Ovary (tissue), 9 donors: ENCODE measurements around the gene DENND4B. TPM values are rescaled to one million over a fixed set of nuclear protein-coding genes. Genes with fewer than 3 reads are reported as not detected.

ENCODE experiments used
- DNase-seq, 5 donors: peaks; one replicate each; pipeline ENCODE4 v3.0.0-alpha.2; 2019 to 2020
- H3K27ac ChIP-seq, 2 donors: fragments of 200-600 bp; one replicate each; pipeline versions ENCODE4 v1.5.1 to v1.8.0; 2019 to 2022
- H3K27me3 ChIP-seq: fragments of 200-600 bp; one replicate; pipeline ENCODE4 v1.8.0; 2022
- H3K36me3 ChIP-seq: fragments of 200-600 bp; sonication (generic); one replicate; pipeline ENCODE4 v1.5.1; 2019
- H3K4me1 ChIP-seq: one replicate; pipeline ENCODE4 v1.8.1; 2013; ENCODE audit warnings: mild to moderate bottlenecking, moderate library complexity; ENCODE audit not compliant: insufficient read depth
- H3K4me3 ChIP-seq: fragments of 200-600 bp; sonication (generic); one replicate; pipeline ENCODE4 v1.5.1; 2017
- H3K9me3 ChIP-seq, 2 donors: fragments of 200-600 bp in 1 of 2; sonication (generic) in 1 of 2; one replicate each; pipeline versions ENCODE4 v1.5.1 to v1.8.1; 2013 to 2019; ENCODE audit warnings: mild to moderate bottlenecking in 1 of 2, moderate library complexity in 1 of 2
- CTCF ChIP-seq, 3 donors: fragments of 450-650 bp in 2 of 3; fragments of 200-600 bp in 1 of 3; IDR thresholded peaks; one replicate each; pipeline versions ENCODE4 v1.5.1 to v1.8.0; 2016 to 2022; ENCODE audit warnings: antibody characterized with exemption in 3 of 3, mild to moderate bottlenecking in 1 of 3
- EP300 ChIP-seq: sonication (generic); formaldehyde crosslinking; IDR thresholded peaks from one replicate; pipeline ENCODE4 v1.6.1; 2017; ENCODE audit warnings: antibody characterized with exemption
- POLR2A ChIP-seq: fragments of 450-650 bp; IDR thresholded peaks from one replicate; pipeline ENCODE4 v1.6.1; 2017; ENCODE audit warnings: antibody characterized with exemption, mild to moderate bottlenecking, moderate library complexity
- WGBS, 3 donors: extraction: QIAGEN DNeasy Blood & Tissue Kit in 1 of 3; methylation state at CpG; one replicate each; pipeline versions ENCODE4 v1.1.5 to v1.1.7; 2013 to 2017; 5-methylcytosine and 5-hydroxymethylcytosine counted together
- intact Hi-C, 4 donors: fragments of 100-400 bp; cut with DNase I; formaldehyde crosslinking; loops; one replicate each; pipeline versions ENCODE4 v1.11.0 to v1.15.1; 2022 to 2023
- polyA plus RNA-seq, 2 donors: library from polyadenylated mRNA; stranded (reverse); fragments of 200-250 nt in 1 of 2; fragments of 350-450 nt in 1 of 2; fragmentation: Illumina TruSeq in 1 of 2; extraction: RNeasy Lipid Tissue Mini Kit (QIAGEN cat#74804) in 1 of 2; gene quantifications; one replicate each; pipeline ENCODE4 v1.2.3, GENCODE V29; 2013 to 2014
- total RNA-seq, 7 donors: library from RNA; depleted of rRNA in 2 of 7; stranded (reverse); fragments of >200 nt in 2 of 7; fragmentation: NEBNext Ultra II Directional in 3 of 7; extraction: Animal tissue kit (Norgen Biotek cat#: 25700) in 3 of 7; gene quantifications; one replicate each; pipeline versions ENCODE4 v1.1.0 to v1.2.4, GENCODE V29; 2016 to 2023
- donor health status: DM: no; HTN: no; CAD: no; lungs with moderate emphysema.
- donor health status: DM: no; HTN: no; CAD: no.
- donor health status: Bipolar disorder and iron deficiency.
- donor health status: DM: yes; HTN: yes; CAD: no.
- donor health status: DM: no; HTN: no; CAD: no.
- donor health status: DM: yes; HTN: yes; CAD: no.

The DENND4B gene
- total and polyA plus RNA-seq, 9 donors = 20.9 to 83.1 (median 42.1) TPM

- Histone ChIP-seq H3K27me3 (no peaks in the 10 kb centered on the region), H3K27ac (peak overlapping the region; percentile 56 to 95), H3K4me1 (peaks cover 24% of the 10 kb centered on the region), H3K4me3 (peak overlapping the region; percentile 91), H3K36me3 (no peaks in the 10 kb centered on the region), H3K9me3 (no peaks in the 10 kb centered on the region)
- intact Hi-C loops = loop anchor here in 1 of 4 donors (10.0 kb wide), 1 partner anchor 408 kb away; no protein-coding TSS in a partner anchor
- 31 to 35% (median 34%) methylated on average over 16 of the region's 16 CpGs for WGBS, 3 donors
- DNase-seq = peak in 1 of 5 donors; percentile 55
- TF ChIP-seq EP300 (no peak), CTCF (IDR thresholded peaks at IDR 0.05) (no peak), POLR2A (no peak)
Observed at GRCh38 chr1:153962088-153963029, 15.8 kb upstream of the DENND4B start.

DNA sequence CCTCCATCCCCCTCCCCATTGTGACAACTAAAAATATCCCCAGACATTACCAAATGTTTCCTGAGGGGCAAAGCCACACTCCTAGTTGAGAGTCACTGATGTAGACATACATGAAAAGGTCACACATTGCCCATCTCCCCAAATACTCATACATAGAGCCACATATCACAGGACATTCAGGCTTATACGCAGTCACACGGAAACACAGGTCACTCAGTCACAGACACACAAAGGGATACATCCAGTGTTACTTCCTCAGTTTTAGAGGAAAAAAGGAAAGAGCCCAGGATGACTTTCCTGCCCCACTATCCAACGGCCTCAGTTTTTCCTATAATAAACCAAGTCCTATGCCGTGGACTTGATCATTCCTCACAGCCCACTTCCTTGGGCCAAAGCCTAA is 14.9 kb upstream of the DENND4B start:
- H3K27me3 ChIP-seq = no peaks in the 10 kb centered on the region
- H3K4me1 ChIP-seq = peaks cover 32% of the 10 kb centered on the region
- intact Hi-C loops = loop anchor here in 1 of 4 donors (10.0 kb wide), 1 partner anchor 407 kb away; no protein-coding TSS in a partner anchor
- H3K4me3 ChIP-seq = no peak overlapping the region
- no peaks in the 10 kb centered on the region for H3K36me3 ChIP-seq
- DNase-seq = no peak
- no peak overlapping the region for H3K27ac ChIP-seq
- no peaks in the 10 kb centered on the region for H3K9me3 ChIP-seq
- TF ChIP-seq POLR2A (no peak), CTCF (IDR thresholded peaks at IDR 0.05) (no peak), EP300 (no peak)
- 57 to 80% (median 58%) methylated on average over 4 of the region's 4 CpGs for WGBS, 3 donors

DNA sequence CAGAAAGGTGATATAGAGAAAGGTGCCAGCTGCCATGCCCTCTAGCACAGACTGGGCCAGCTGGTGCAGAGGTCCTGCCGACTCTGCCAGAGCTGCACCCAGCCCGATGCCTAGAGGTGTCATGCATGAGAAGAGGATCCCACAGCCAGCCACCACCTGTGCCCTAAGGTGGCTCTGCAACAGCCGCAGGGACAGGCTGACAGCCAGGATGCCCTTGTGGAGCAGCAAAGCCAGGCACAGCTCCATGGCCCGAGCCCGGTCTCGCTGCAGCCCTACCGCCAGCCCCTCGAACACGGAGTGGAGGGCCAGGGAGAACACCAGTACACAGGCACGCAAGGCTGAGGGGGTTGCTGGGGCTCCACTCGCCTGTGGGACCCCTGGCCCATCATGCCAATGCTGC is 13.7 kb upstream of the DENND4B start:
- Histone ChIP-seq H3K4me1 (peaks cover 35% of the 10 kb centered on the region), H3K36me3 (no peaks in the 10 kb centered on the region), H3K9me3 (no peaks in the 10 kb centered on the region), H3K27me3 (no peaks in the 10 kb centered on the region), H3K27ac (no peak overlapping the region), H3K4me3 (no peak overlapping the region)
- TF ChIP-seq EP300 (no peak), CTCF (IDR thresholded peaks at IDR 0.05) (no peak), POLR2A (no peak)
- intact Hi-C loops = loop anchor here in 1 of 4 donors (10.0 kb wide), 1 partner anchor 405 kb away; no protein-coding TSS in a partner anchor
- WGBS, 3 donors = 81 to 91% (median 81%) methylated on average over 9 to 11 of the region's 11 CpGs
- DNase-seq = no peak

DNA sequence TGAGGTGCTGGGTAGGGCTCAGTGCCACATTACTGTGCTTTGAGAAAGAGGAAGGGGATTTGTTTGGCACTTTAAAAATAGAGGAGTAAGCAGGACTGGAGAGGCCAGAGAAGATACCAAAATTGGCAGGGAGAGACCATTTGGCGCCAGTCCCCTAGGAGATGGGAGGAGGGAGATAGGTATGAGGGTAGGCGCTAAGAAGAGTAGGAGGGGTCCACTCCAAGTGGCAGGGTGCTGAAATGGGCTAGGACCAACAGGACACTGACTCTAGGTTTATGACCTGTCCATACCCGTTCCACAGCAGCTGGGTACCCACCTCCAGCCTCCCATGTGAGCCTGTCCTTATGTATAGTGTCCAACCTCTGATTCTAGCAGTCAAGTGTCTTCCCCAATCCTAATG is 12.9 kb upstream of the DENND4B start:
- WGBS, 3 donors = 18 to 33% (median 29%) methylated on average over 3 of the region's 3 CpGs
- Histone ChIP-seq H3K4me3 (no peak overlapping the region), H3K4me1 (peaks cover 33% of the 10 kb centered on the region), H3K27ac (peak overlapping the region; percentile 14 to 71), H3K27me3 (no peaks in the 10 kb centered on the region), H3K36me3 (no peaks in the 10 kb centered on the region), H3K9me3 (no peaks in the 10 kb centered on the region)
- TF ChIP-seq CTCF (IDR thresholded peaks at IDR 0.05) (no peak), POLR2A (no peak), EP300 (no peak)
- DNase-seq = peak in 1 of 5 donors; percentile 59
- intact Hi-C loops = loop anchor here in 1 of 4 donors (10.0 kb wide), 1 partner anchor 165 kb away; no protein-coding TSS in a partner anchor
